RKO (cell line): ENCODE measurements around the gene GRM5.

Source experiments
- DNase-seq: peaks from one replicate; pipeline ENCODE4 v3.0.0-alpha.2; 2016; ENCODE audit warnings: low spot score

The GRM5 gene

DNA sequence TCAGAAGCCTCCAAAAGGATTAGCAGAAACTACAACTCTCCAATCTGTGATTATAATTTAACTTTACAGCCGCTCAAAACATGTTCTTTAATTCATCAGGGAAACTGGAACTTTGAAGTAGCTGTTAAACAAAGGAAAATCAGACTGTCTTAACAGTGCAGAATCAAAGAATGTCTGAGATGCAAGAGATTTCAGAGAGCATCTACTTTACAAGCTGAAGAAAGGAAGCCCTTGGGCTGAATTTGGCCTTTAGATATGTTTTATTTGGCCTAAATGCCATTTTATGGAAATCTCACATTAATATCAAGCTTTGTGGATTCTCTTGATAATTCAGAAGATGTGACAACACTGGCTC, 446.7 kb downstream of the GRM5 start:
- no peak for DNase-seq

- DNase-seq, result no peak
Measured at GRCh38 chr11:88618327-88619070, 447.3 kb downstream of the GRM5 start.

DNA sequence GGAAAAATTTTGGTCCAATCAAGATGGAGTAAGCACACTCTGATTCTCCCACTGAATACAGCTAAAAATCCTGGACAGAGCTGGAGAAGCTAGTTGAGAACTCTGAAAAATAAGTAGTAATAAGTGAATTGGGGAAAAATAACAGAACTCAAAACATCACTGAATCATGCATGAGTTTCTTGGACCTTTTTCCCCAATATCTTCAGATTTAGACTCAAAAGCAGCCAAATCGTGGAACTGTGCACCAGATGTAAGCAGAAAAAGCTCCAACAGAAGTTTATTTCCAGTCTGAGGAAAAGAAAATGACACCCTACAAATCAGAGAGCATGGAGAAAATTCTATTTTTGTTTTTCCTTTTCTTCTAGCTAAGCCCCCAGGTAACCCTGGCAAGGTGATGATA, 448.6 kb downstream of the GRM5 start:
- DNase-seq, result no peak

- no peak for DNase-seq
Measured at GRCh38 chr11:88604260-88604659, 461.5 kb downstream of the GRM5 start.

GRCh38 chr11:88603091-88603867, 462.5 kb downstream of the GRM5 start:
- no peak for DNase-seq

- DNase-seq, result no peak
Measured at GRCh38 chr11:88597387-88597786, 468.4 kb downstream of the GRM5 start.

- no peak for DNase-seq
Measured at GRCh38 chr11:88596786-88597185, 469.0 kb downstream of the GRM5 start.

- DNase-seq, result no peak
Measured at GRCh38 chr11:88594274-88594950, 471.4 kb downstream of the GRM5 start.

- no peak for DNase-seq
Measured at GRCh38 chr11:88590361-88590760, 475.4 kb downstream of the GRM5 start.

GRCh38 chr11:88583251-88583650, 482.5 kb downstream of the GRM5 start:
- DNase-seq, result no peak

DNA sequence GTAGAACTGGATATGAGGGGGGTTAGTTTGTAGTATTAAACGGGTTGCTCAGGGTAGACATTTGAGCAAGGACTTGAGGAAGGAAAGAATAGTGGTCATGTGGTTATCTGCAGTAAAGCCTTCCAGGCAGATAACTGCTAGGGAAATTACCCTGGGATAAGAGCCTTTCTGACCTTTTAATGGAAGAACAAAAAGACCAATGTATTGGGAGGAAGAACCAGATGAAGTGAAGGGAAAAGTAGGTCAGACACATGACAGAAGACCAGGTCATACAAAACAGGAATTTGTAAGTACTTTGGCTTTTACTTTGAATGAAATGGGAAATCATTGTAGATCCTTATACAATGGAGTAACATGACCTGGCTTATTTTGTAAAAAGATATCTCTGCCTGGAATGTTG, 486.3 kb downstream of the GRM5 start:
- DNase-seq, result no peak

DNA sequence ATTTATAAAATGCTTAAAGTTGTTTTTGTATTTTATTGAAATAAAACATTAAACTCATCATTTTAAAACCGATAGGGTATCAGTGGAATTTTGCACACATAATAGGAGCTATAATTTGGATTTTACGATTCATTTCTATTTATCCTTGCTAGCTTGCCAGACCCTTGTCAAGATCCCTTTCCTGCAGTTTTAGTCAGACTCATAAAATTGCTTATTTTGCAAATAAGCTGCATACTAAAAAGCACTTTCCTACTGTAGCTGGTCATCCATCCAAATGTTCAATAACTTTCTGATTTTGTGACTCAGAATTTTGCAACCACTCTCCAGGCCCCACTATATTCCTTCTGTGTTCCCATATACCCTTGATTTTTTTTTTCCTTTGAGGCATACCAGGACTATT, 489.0 kb downstream of the GRM5 start:
- no peak for DNase-seq

DNA sequence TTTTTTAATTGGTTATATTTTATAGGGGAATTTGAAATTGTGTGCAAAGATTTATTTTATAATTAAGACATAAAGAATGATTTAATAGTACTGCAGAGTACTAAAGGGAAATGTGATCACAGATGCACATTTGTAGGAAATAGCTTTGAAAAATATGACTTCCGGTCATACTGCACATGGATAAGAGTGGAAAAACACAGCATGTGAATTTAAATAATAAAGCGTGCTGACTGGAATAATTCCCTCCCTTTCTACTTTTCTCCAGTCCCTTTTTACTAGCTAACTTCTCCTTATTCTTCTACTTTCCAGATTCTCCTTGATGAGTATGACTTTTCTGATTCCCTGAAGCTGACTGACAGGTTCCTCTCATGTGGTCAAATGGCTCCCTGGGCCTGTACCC, 489.9 kb downstream of the GRM5 start:
- DNase-seq, result no peak

- DNase-seq, result no peak
Measured at GRCh38 chr11:88569342-88569741, 496.4 kb downstream of the GRM5 start.

- no peak for DNase-seq
Measured at GRCh38 chr11:88555829-88556202, 510.0 kb downstream of the GRM5 start.

- peak; percentile 70 for DNase-seq
Measured at GRCh38 chr11:88555018-88555828, 510.6 kb downstream of the GRM5 start.

DNA sequence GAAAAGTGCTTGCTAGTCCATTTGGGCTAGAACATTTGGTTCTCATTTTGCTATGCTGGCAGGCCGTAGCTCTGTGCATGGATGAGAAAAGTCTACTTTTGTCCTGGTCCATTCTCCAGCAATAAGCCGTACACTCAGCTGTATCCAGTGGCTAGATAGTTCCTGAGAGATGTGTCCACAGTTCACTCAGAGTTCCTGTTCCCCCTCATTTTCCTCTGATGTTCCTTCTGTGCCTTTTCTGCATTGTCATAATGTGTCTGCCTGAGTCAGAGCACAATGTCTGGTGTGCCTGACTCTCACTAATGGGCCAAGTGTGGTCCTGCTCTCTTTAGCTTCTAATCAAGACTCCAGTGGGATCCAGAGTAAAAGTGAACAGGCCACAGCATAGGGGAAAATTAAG, 512.6 kb downstream of the GRM5 start:
- no peak for DNase-seq

DNA sequence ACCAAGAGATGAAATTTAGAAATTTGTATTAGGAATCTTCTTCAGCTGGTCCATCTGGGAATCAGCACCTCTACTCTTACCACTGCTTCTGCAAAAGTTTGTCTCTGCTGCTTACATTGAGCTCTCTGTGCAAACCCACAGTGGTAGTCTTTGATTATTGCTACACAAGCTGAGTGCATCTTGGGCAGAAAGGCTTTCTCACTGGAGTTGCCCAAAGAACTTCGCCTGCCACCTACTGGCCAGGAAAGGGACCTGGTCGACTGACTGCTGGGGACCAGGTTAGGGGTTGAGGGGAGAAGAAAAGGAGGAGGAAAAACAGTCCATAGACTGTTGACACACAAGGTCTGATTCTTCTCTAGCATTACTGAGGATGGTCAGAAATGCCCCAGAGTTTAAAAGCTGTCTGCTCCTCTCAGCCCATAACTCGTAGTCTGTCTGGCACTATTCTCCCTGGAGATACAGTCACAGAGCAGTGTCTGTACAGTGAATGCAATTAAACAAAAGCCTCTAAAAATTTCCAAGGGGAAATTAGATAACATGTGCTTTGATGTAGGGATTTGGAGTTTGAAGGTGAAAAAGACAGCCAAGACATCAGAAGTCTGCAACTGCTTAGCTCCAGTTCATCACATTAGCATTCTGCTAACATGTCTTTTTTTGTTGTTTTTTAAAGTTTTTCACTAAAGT, 513.3 kb downstream of the GRM5 start:
- peak; percentile 62 for DNase-seq

- no peak for DNase-seq
Measured at GRCh38 chr11:88544656-88545280, 521.0 kb downstream of the GRM5 start.

DNA sequence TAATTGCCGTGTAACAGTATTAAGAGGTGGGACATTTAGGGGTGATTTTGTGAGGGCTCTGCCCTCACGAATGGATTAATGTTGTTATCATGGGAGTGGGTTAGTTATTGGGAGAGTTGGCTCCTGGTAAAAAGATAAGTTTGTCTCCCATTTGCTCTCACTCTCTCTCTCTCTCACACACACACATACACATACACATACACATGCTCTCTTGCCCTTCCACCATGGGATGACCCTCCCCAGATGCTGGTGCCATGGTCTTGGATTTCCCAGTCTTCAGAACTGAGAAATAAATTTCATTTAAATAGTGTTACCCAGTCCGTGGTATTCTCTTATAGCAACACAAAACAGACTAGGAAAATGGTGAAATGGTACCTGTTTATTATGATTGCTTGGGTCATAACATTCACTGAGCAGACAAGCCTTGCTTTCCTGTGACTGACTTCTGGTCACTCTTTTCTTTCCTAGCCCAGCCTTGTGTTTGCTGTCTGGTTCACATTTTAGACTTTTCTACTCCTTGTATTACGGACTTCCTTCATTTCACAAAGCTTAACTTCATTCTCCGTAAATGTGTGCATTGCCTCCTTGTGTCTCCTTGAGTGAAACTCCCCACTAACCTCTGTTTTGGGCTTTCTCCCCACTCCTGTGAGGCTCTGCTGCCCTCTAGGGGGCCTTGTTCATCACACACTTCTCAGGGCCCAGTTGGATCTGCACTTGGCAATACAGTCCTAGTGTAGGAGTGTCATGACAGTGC, 521.7 kb downstream of the GRM5 start:
- DNase-seq, result peak; percentile 89

DNA sequence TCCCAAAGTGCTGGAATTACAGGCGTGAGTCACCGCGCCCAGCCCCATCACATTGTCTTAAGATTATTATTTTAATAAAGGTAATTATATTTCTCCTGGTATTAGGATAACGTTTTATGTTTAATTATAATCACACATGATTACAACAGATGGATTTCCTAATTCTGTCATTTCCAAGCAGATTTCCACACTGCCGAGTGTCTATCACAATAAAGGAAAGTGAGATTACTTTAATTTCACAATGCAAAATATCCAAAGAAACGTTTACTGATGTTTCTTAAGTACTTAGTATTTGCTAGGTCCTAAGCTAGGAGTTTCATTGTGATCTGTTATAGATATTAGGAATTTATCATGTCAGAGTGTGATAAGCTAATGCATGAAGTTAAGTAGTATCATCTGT, 524.8 kb downstream of the GRM5 start:
- DNase-seq, result no peak
